NCI-H2227 treated with DMSO at 0.1 percent for 48 hours (cell line): ENCODE data around the gene TRIP4.
"Not testable (repeated sequence)": the region's sequence is repeated elsewhere in the genome, so short reads cannot be mapped to it uniquely, and the experiment has no call there.

ENCODE experiments used
- DNase-seq: peaks from one replicate; lab custom pipeline; 2025; lab: John Stamatoyannopoulos, UW

Gene TRIP4

DNA sequence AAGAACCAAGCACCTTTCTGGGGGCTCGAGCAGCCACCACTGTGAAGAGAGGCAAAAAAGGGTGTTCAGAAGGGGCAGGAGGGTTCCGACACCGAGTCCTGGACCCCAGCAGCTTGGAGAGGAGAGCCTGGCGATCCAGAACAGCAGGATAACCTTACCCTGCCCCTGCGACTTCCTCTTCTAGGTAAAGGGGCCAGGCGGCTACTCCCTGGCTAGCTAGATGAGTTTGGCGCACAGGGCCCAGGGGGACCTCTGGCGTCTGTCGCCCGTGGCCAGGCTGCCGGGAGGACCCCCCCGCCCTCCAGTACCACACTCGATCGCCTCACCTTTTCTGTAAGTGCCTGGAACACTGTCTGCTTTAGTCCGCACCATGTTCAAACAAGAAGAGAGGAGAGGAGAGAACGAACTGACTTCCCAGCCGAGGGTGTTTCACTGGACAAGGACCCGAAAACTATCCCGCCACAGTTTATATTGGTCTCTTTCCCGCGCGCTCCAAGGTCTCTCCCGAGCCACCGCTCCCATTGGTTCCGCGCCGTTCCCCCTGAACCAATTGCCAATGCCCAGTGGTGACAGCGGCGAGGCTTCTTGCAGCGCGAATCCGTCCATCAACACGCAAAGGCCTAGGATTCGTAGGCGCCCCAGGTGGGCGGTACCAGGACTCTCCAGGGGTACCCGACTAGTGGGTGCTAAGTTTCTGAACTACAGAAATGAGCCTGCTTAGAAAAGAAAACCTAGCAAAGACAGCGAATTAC lies 6.5 kb upstream of the TRIP4 start, which contains the start of gene PCLAF:
Gene PCLAF (minus strand): TSS at position 442 of the 752 bp plus-strand sequence. CDS start 70 bp downstream, at position 372.
- DNase-seq = peak; percentile 82

DNA sequence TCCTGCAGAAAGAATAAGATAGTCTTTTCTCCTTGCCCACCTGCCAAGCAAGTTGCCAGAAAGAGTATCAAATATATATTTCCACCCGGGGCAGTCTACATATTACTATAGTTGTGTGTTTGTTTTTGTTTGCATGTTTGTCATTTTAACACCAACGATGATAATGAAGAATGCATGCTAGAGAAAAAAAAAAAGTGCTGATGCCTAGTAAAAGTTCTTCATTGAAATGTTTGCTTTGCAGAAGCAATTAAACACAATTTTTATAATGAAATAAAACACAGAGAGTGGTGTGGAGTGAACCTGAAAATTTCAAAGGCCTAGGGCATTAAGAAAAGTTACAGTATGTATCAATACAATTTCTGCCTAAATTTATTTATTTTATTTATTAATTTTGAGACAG lies 3.9 kb upstream of the TRIP4 start:
- no peak for DNase-seq

DNA sequence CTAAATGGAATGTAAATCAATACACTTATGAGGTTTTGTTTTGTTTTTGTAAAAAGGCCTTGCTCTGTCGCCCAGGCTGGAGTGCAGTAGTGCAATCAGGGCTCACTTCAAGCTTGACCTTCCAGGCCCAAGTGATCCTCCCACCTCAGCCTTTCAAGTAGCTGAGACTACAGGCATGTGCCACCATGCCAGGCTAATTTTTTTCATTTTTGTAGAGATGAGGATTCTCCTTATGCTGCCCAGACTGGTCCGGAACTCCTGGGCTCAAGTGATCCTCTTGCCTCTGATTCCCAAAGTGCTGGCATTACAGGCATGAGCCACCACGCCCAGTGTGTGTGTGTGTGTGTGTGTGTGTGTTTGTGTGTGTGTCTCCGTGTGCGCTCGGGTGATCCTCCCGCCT lies 1.3 kb upstream of the TRIP4 start:
- DNase-seq = no peak

DNA sequence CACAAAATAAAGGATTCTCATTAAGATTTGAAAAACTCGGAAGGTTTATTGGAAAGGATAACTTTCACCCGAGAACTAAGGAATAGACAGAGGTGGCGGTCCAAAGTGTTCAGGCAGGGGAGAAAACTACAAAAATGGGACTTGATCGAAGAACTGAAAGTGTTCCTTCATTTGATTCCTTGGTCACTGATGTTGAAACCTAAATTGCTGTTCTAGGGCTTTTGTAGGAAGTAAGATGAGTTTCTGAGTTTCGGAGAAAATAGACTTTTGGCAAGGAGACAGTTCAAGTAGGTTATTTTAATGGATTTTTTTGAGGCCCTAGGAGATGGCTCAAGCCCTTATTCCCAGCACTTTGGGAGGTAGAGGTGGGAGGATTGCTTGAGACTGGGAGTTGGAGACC lies 1.4 kb downstream of the TRIP4 start:
- DNase-seq = no peak

DNA sequence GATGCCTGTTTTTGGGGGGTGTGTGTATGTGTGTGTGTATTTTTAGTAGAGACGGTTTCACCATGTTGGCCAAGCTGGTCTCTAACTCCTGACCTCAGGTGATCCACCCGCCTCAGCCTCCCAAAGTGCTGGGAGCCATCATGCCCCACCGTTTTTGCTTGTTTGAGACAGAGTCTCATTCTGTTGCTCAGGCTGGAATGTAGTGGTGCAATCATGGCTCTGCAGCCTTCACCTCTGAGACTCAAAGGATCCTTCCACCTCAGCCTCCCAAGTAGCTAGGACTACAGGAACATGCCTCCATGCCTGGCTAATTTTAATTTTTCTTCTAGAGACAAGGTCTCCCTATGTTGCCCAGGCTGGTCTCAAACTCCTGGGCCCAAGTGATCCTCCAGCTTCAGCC lies 4.8 kb downstream of the TRIP4 start:
- not testable (repeated sequence) for DNase-seq

DNA sequence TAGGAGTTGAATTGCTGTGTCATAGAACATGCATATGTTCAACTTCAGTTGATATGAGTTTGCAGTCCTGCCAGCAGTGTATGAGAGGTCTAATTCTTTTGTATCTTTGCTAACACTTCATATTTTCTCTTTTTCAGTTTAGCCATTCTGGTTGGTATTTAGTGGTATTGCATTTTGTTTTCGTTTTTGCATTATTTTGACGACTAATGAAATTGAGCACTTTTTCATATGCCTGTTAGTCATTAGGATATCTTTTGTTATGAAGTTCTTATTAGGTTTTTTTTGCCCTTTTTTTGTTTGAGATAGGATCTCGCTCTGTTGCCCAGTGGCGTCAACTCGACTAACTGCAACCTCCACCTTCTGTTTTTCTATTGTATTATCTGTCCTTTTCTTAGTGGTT lies 9.2 kb downstream of the TRIP4 start:
- no peak for DNase-seq

DNA sequence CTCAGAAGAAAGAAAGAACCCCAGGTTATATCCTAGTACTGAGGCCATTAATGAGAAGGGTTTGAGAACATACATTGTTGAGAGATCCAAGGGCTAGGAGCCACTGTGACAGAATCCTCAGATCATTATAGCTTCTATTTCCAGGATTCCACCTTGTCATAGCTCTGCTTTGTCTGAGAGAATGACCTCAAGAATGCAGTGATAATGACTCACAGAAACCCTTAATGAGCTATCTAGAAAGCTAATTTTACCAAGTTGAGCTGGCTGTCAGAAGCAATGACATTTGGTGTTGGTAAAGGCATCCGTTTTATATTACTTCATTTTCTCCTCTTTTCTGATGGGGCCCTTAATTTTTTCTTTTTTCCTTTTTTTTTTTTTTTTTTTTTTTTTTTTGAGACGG lies 10.9 kb downstream of the TRIP4 start:
- DNase-seq = no peak

DNA sequence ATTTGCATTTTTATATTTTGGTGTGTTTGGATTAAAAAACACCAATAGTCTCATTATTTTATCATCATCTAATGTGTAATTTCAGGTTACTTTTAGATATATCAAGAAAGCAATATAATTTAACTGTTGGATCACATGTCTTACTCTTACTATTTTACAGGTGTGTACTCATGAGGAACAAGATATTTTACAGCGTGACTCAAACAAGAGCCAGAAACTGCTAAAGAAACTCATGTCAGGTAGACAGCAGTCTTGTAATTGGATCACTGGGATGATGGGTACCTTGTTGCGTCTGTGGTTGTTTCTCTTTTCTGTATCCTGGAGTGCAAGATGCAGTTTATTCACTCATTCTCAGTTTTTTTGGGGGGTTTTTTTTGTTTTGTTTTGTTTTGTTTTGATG lies 12.9 kb downstream of the TRIP4 start:
- no peak for DNase-seq

DNA sequence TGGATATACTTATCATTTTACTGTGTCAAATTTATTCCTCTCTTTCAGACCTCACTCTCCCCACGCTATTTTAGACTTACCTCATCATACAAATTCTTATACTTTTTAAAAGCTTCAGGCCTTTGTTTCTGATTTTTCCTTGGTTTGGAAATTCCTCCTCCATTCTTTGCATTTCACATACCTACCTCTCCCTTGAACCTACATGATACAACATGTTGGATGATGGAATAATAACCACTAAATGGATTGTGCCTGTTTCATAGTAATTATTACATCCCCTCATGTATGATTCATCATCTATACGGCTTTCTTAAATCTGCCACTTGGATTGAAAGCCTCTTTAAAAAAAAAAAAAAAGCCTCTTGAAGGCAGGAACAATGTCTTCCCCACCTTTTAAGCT lies 24.6 kb downstream of the TRIP4 start:
- DNase-seq = no peak

DNA sequence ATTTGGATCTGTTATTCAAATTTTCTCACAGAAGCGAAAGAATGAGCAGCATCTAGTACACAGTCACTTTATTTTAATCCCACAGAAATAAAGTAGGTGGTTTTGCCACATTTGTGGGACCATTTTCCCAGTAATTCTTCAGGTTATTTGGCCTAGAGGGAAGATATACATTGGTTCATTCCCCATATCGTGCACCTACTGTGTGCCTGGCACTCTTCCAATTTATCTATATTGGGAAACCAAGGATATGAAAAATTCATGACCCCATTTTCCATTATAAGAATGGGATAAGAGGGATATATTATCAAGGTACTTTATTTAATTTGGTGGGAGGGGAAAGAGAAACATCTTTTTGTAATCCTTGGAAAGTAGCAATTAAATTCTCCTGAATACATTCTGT lies 35.1 kb downstream of the TRIP4 start:
- no peak for DNase-seq

DNA sequence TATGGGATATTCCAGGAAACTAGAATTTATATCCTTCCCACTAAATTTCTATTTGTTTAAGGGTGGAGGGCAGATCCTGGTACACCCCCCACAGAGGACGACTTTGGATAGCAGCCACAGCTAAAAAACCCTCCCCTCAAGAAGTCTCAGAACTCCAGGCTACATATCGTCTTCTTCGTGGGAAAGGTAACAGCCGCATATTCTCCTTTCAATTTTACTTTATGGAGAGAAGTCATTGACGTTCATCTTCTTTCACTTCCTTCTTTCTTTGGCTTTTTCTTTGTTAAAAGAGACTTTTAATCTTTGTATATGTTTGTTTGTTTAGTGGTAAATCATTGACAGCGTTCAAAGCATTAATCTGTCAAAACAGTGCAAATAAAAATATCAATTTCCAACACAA lies 36.3 kb downstream of the TRIP4 start:
- DNase-seq = no peak

DNA sequence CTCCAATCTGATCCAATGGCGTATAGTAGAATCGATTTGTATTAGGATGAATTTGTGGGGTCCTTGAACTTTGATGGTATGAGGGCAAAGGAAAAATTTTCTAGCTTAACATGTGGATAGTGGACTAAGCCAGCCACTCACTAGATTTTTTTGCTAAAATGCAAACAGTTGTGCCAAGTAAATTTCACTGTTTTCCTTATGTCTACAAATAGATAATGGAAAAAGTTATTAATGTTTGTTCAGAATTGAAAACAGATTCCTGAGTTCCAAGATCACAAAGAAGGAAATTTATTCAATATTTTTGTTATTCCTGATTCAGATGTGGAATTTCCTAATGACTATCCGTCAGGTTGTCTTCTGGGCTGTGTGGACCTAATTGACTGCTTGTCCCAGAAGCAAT lies 37.6 kb downstream of the TRIP4 start:
- no peak for DNase-seq

DNA sequence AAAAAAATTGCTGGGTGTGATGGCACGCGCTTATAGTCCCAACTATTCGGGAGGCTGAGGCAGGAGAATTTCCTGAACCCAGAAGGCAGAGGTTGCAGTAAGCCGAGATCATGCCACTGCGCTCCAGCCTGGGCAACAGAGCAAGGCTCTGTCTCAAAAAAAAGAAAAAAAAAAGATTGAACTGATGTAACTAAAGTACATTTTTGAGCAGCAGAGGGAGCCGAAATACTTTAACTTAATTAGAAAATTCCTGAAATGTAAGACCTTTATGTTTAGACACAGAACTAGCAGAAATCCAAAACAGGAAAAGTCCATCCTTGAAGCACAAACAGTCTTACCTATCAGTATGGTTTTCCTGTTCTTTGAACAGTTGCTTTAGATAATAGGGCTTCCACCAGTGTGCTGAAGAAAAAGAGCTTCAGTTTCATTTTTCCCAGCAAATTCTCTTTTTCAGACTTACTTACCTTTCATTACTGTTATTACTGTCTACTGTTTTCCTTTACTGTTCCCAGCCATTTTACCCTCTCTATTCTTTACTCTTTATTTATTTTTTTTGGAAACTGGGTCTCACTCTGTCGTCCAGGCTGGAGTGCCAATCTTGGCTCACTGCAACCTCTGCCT lies 39.3 kb downstream of the TRIP4 start:
- no peak for DNase-seq

DNA sequence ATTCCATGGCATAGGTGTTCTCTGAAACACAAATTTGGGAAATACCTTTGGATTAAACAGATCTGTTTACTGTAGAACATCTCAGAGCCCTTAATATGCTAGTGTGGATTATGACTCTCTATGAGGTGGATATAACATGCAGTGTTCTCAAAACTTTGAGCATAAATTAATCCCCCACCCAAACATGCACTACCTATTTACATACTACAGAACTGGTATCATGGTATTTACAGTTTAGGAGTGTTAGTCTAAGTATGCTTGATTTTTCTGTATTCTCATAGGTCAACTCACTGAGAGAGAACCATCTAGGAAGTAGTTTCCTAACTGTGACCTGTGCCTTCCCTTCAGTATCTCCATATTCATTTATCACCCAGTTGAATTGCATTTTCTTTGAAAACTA lies 41.8 kb downstream of the TRIP4 start:
- DNase-seq = no peak

DNA sequence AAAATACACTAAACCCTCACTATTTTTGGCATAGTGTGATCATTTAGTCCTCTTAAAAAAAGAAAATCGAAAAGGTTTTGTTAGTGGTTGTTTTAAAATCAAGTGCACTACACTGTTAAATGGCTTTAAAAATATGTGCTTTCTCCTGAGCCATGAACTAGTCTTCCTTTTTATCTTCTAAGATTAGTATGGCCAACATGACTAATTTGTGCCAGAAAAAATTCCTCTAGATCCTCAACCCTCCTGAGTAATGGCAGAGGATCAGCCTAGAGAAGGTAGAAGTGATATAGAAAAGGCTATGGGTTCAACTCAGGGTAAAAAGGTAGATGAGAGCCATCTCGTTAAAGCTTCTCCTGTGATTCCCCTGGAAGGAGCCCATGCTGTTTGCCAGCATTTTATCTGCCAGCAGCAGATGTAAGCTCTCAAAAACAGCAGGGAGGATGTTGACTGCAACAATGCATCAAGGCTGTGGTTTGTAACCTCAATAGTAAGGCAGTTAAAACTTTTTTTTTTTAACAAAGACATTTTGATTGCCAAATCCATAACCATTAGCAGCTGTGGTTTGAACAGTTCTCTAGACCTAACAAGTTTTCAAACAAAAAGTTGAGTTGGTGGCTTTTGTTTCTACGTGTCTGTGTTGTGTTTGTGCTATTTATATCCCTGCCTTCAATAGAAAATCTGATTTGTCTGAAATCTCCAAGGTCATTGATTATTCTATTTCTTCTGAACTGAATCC lies 42.5 kb downstream of the TRIP4 start:
- peak; percentile 43 for DNase-seq

DNA sequence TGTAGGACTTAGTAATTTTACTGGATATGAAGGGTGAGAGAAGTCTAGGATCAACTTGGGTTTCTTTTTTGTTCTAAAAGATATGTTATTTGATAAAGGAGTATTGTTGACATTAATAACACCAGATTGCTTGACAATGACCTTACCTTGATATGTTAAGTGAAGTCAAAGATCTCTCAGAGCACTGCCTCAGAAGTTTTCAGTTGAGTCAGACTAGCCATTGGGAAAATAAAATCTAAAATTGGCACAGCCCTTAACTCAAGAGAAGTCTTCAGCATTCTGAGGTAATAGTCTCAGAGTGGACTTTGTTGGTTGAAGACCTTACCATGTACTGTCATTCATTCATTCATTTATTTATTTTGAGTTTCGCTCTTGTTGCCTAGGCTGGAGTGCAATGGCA lies 50.3 kb downstream of the TRIP4 start:
- DNase-seq = no peak

DNA sequence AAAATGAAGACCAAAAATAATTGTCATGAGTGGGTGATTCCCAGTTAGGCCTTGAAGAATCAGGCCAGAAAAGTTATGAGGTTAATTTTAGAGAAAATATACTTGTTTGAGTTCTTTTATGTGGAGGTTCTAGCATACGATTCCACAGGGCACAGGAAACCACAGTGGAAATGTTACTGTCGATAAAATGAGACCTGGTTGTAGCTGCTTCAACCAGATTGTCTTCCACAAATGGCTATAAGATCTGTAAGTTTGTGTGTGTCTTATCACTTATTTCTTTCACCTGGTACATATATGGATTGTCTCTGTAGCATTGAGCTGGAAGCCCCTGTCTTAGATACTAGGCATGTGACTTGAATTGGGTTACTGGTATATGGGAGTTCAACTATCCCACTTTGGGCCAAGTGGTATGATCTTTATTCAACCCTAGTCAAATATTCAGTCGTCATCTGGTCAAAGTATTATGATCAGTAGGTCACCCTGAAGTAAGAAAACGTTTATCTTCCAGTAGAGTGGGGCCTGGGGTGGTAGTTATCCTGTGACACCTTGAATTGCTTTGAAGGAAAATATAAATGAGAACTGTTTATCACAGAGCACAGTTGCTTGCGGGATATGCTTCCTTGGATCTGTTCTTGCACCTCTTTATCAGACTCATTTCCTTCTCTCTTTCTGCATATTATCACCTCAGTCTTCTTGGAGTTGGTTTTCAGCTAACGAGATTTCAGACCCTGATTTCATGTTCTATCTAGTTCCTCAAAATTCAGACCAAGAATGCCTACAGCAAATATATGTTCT lies 51.2 kb downstream of the TRIP4 start:
- no peak for DNase-seq

DNA sequence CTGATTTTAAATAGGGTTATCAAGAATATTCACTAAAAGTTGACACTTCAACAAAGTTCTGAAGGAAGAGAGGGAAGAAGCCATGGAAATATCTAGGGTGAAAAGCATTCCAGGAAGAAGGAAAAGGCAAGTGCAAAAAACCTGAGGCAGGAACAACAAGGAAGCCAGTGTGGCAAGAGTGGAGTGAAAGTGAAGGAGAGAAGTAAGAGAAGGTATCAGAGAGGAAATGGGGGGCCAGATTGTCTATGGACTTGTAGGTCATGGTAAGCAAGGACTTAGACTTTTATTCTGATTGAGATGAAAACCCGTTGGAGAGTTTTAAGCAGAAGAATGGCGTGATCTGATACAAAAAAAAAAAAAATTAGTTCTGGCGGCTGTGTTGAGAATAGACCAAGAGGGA lies 54.2 kb downstream of the TRIP4 start:
- DNase-seq = no peak

DNA sequence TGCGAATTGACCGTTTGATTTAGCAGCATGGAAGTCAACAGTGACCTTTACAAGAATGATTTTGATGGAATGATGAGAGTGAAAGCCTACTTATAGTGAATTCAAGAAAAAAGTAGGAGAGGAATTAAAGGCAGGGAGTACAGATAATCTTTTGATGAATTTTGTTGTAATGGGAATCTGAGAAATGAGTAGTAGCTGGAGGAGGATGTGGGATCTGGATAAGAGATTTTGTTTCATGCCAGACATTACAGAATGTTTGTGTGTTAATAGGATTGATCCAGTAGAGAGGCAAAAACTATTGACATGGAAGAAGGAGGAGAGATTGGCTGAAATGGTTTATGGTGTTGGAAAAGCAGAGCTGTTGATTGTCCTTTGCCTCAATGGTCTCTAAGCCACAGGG lies 55.4 kb downstream of the TRIP4 start:
- DNase-seq = no peak

DNA sequence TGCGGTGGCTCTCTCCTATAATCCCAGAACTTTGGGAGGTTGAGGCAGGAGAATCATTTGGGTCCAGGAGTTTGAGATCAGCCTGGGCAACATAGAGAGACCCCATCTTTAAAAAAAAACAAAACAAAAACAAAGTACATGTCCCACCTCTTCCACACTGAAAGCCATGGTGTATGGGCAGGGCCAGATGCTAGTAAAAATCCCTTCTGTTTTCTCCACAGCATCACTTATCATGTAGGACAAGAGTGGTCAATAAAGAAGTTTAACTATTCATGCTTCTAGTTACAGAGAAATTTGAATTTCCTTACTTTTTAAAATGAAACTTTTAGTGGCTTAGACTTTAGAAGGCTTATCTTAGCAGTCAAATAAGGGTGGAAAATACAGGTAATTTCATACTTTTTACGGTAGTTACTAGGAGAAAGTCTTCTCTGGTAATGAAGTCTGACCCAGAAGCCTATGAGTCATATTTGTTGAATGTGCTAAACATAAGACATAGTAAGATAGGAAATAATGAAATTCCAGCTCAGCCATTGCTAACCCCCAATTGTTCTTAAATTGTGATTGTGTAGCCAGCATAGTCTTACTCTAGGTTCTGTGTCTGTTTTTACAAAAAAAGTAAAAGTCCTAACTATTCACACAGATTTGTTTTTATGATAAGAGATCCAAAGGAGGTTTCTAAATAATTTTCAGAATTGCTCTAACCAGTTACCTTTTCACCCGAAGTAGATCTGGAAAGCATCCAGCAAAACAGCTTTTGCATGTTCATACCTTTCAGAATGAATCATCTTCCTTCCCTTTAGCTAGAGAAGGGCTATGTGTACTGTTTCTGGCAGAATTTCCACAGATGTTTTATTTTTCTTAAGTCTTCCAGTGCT lies 56.3 kb downstream of the TRIP4 start:
- no peak for DNase-seq

DNA sequence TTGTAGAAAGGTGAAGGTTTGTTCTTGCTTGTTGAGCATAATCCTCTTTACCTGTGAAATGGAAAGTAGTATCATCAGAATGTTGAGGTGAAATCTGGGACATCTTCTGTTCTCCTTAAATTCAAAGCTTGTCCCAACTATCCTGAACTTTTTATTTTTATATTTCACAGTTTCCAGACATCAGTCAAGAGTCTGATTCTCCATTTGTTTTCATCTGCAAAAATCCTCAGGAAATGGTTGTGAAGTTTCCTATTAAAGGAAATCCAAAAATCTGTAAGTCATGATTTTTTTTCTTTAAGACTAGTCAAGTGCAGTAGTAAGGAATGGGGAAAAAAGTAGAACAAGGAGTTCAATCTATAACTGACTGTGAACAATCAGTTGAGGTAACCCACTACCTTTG lies 57.2 kb downstream of the TRIP4 start:
- no peak for DNase-seq
